Karpas-422 (cell line): Measurements from ENCODE around the gene ETV6. TPM values are rescaled to one million over a fixed set of nuclear protein-coding genes. Genes with fewer than 3 reads are reported as not detected.

Source experiments
- DNase-seq: peaks from one replicate; pipeline ENCODE4 v3.0.0-alpha.2; 2015
- H2AFZ ChIP-seq: fragments of 200-600 bp; sonication (generic); 2 replicates; pipeline ENCODE4 v1.6.1; 2014; ENCODE audit warnings: antibody characterized with exemption, low read length, mixed read lengths
- H3K27ac ChIP-seq: fragments of 200-600 bp; sonication (generic); 2 replicates; pipeline ENCODE4 v1.5.1; 2014; ENCODE audit warnings: mild to moderate bottlenecking, low read length, moderate library complexity
- H3K27me3 ChIP-seq: fragments of 200-600 bp; sonication (generic); 2 replicates; pipeline ENCODE4 v1.6.1; 2014; ENCODE audit warnings: low read length, mixed read lengths
- H3K36me3 ChIP-seq: fragments of 200-600 bp; sonication (generic); 2 replicates; pipeline ENCODE4 v1.6.1; 2014; ENCODE audit warnings: low read length, mixed read lengths; ENCODE audit not compliant: insufficient read depth
- H3K4me1 ChIP-seq: fragments of 200-600 bp; sonication (generic); 2 replicates; pipeline ENCODE4 v1.6.1; 2014; ENCODE audit warnings: mild to moderate bottlenecking, low read length, mixed read lengths
- H3K4me2 ChIP-seq: fragments of 200-600 bp; sonication (generic); 2 replicates; pipeline ENCODE4 v1.6.1; 2014; ENCODE audit warnings: low read length, low read depth, mild to moderate bottlenecking; ENCODE audit not compliant: poor library complexity, severe bottlenecking
- H3K4me3 ChIP-seq: fragments of 200-600 bp; sonication (generic); 2 replicates; pipeline ENCODE4 v1.5.1; 2014; ENCODE audit warnings: mild to moderate bottlenecking, antibody characterized with exemption, low read length, mixed read lengths
- H3K79me2 ChIP-seq: fragments of 200-600 bp; sonication (generic); 2 replicates; pipeline ENCODE4 v1.6.1; 2014; ENCODE audit warnings: mild to moderate bottlenecking, low read length, mixed read lengths
- H3K9ac ChIP-seq: fragments of 200-600 bp; sonication (generic); 2 replicates; pipeline ENCODE4 v1.6.0; 2014; ENCODE audit warnings: low read length
- H3K9me2 ChIP-seq: fragments of 200-600 bp; sonication (generic), shearing (Covaris generic); replicated peaks from 2 replicates; pipeline ENCODE4 v1.6.0; 2014; ENCODE audit warnings: mild to moderate bottlenecking, low read length, moderate library complexity; ENCODE audit not compliant: insufficient read depth
- H3K9me3 ChIP-seq: fragments of 300-700, 200-600 bp; sonication (generic); 2 replicates; pipeline ENCODE4 v1.6.1; 2014; ENCODE audit warnings: low read length, mixed read lengths
- H4K20me1 ChIP-seq: fragments of 200-600 bp; sonication (generic); 2 replicates; pipeline ENCODE4 v1.6.1; 2014; ENCODE audit warnings: mild to moderate bottlenecking, antibody characterized with exemption, low read length, low read depth; ENCODE audit not compliant: insufficient read depth
- total RNA-seq: library from RNA; depleted of rRNA; stranded (reverse); fragments of >200 nt; shearing (Covaris generic); gene quantifications from 2 replicates; pipeline ENCODE4 v1.2.3, GENCODE V29; 2014; ENCODE audit warnings: low replicate concordance

Gene ETV6
- total RNA-seq, 1 experiment from 2014 or later: 1.0 TPM

DNA sequence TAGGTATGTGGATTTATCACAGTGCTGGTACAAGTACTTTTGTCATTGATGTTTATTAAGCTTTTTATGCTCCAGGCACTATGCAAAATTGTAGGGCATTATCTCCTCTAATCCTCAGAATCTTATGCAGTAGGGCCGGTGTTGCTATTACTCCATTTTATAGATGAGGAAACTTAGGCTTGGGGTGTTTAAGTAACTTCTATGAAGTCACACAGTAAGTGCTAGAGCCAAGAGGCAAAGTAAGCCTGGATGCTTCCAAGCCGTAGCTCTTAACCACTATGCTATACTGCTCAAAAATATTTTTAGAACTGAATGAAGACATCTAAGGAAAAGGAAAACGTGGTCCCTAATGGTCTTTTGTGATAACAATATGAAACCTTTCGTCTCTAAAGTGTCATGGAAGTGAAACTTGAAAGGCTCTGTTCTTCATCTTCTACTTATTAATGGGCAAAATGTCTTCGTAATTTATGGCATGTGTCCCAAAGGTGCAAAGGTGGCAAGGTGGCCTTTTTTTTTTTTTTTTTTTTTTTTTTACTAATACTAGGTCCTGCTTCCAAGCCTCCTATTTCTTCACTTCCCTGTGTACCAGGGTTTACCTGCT lies 85.2 kb downstream of the ETV6 start:
- Histone ChIP-seq H3K27ac (no peak overlapping the region), H3K79me2 (no peaks in the 10 kb centered on the region), H3K4me1 (peaks cover 15% of the 10 kb centered on the region)

DNA sequence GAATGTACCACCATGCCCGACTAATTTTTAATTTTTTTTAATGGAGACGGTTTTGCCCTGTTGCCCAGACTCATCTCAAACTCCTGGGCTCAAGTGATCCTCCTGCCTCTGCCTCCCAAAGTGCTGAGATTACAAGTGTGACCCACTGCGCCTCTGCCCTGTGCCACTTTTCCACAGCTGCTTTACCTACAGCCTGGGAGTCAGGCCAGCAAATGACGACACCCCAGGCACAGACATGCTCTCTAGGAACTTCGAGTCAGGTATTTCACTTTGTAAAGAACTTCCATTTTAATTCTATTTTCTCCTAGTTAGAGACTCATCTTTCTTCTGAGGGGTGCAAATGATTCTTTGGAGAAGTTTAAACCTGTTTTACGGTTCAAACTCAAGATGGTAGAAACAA lies 89.0 kb downstream of the ETV6 start:
- H3K79me2 ChIP-seq: no peaks in the 10 kb centered on the region
- H3K9me3 ChIP-seq: no peaks in the 10 kb centered on the region
- no peaks in the 10 kb centered on the region for H3K4me1 ChIP-seq
- H4K20me1 ChIP-seq: no peaks in the 10 kb centered on the region
- H3K9ac ChIP-seq: no peak overlapping the region
- H2AFZ ChIP-seq: no peak overlapping the region
- DNase-seq: no peak
- no peak overlapping the region for H3K27ac ChIP-seq
- H3K27me3 ChIP-seq: no peaks in the 10 kb centered on the region
- no peaks in the 10 kb centered on the region for H3K36me3 ChIP-seq
- H3K4me2 ChIP-seq: no peak overlapping the region
- H3K4me3 ChIP-seq: no peak overlapping the region
- H3K9me2 ChIP-seq: no peaks in the 10 kb centered on the region

More for the DNA sequence above, 85.2 kb downstream of the ETV6 start:
- no peak for DNase-seq
- Histone ChIP-seq H3K4me3 (no peak overlapping the region), H4K20me1 (no peaks in the 10 kb centered on the region), H3K9ac (no peak overlapping the region), H3K9me3 (no peaks in the 10 kb centered on the region), H3K4me2 (no peak overlapping the region), H3K36me3 (no peaks in the 10 kb centered on the region), H3K27me3 (no peaks in the 10 kb centered on the region), H2AFZ (no peak overlapping the region), H3K9me2 (no peaks in the 10 kb centered on the region)

DNA sequence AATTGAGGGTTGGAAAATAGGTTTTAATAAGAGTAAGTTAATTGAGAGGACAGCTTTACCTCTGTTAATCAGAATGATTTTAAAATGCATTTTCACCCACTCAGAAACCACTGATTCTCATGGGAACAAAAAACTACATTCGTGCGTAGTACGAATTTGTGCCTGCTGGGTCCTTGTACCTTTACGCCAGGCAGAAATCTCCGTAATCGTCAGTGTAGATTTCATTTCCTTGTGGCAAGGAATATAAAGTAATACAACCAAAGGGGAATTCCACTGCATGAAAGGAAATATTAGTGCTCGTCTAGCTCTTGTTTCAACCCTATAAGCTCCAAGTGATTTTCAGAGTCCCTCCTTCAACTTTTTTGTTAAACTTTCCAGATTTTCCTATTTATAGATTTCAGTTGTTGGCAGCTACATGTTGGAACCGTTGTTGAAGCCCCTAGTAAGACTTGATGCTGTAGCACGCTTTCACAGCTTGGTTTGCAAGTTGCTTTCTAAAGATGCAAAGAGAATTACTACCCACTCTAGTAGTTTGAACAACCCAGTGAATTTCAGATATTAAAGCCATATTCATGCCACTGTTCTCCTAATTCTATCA lies 90.6 kb downstream of the ETV6 start:
- Histone ChIP-seq H3K36me3 (no peaks in the 10 kb centered on the region), H3K4me1 (no peaks in the 10 kb centered on the region), H4K20me1 (no peaks in the 10 kb centered on the region), H3K27ac (no peak overlapping the region), H3K79me2 (no peaks in the 10 kb centered on the region), H3K27me3 (no peaks in the 10 kb centered on the region), H3K9me3 (no peaks in the 10 kb centered on the region), H2AFZ (no peak overlapping the region), H3K4me2 (no peak overlapping the region), H3K9me2 (no peaks in the 10 kb centered on the region), H3K9ac (no peak overlapping the region), H3K4me3 (no peak overlapping the region)
- DNase-seq: no peak

DNA sequence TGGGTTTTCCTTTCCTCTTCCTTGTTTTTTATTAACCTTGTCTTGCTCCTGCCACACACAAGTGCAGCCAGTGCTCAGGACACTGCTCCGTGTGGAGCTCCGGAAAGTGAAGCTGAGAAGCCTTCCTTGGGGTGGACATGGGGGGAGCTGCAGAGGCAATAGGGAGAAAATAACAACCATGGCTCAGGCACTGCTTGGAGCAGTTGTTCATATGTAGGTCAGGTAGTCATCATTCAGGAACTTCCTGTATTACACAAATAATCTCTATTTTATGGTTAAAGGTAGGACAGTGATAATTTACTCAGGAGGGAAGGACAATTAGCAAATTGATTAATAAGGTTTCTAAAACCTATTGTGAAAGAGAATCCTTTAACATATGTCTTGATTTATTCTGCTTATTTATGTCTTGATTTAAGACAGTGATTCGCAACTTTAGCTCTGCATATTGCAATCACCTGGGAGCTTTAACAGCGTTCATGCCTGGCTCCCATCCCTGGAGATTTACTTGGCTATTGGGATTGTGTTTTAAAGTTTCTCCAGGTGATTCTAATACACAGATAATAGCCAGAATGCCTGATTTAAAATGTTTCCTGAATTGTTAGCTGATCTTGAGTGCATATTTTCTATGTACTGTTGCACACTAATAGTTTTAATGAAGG lies 92.1 kb downstream of the ETV6 start:
- Histone ChIP-seq H3K9ac (no peak overlapping the region), H4K20me1 (no peaks in the 10 kb centered on the region), H3K4me2 (no peak overlapping the region), H3K4me3 (no peak overlapping the region), H3K27ac (no peak overlapping the region), H3K9me2 (no peaks in the 10 kb centered on the region), H3K27me3 (no peaks in the 10 kb centered on the region), H3K4me1 (no peaks in the 10 kb centered on the region), H3K9me3 (no peaks in the 10 kb centered on the region), H3K36me3 (no peaks in the 10 kb centered on the region), H2AFZ (no peak overlapping the region), H3K79me2 (no peaks in the 10 kb centered on the region)
- DNase-seq: no peak

DNA sequence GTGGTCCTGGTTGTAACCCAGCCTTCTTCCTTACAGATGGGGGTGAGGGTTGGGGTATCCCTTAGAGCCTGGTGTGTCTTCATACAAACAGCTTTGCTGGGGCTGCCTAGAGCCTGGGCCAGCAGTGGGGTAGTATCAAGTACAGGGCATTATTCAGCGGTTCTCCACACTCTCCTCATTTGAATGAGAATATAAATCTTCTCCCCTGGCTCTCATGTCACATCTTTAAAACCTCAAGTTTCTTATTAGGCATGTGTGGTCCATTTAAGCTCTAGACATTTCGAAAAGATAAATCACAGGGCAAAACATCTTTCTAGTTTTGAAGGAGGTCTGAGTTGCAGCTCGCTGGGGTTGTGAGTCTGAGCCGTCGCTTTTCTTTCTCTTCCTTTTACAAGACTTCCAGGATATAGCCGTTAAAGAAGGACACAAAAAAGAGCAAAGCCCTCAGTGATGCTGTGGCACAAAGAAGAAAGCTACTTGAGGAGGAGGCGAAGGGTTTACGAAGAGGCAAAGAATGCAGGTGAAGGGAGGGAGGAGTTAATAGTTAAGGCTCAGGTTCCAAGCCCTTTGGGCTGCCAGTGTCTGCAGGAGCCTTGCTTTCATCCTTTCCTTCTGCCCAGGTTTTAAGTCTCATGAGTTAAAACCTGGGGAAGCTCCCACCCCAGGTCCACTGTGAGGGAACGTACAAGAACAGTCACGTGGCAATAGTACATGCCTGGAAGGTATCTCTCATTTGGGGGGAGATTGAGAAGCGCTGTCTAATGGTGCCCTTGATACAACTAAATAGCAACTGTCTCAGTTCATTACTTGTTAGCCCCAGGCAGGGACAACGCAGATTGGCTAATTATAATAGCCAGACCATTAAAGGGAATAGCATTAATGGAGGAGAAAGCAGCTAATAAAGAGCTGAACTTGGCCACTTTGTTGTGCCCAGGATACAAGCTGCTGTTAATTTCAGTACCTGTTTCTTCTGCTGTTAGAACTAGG lies 94.2 kb downstream of the ETV6 start:
- Histone ChIP-seq H3K4me3 (no peak overlapping the region), H2AFZ (no peak overlapping the region), H3K4me1 (no peaks in the 10 kb centered on the region), H3K9ac (no peak overlapping the region), H3K27ac (no peak overlapping the region), H3K79me2 (no peaks in the 10 kb centered on the region), H3K27me3 (no peaks in the 10 kb centered on the region), H3K4me2 (no peak overlapping the region), H4K20me1 (no peaks in the 10 kb centered on the region), H3K9me2 (no peaks in the 10 kb centered on the region), H3K9me3 (no peaks in the 10 kb centered on the region), H3K36me3 (no peaks in the 10 kb centered on the region)
- DNase-seq: no peak

DNA sequence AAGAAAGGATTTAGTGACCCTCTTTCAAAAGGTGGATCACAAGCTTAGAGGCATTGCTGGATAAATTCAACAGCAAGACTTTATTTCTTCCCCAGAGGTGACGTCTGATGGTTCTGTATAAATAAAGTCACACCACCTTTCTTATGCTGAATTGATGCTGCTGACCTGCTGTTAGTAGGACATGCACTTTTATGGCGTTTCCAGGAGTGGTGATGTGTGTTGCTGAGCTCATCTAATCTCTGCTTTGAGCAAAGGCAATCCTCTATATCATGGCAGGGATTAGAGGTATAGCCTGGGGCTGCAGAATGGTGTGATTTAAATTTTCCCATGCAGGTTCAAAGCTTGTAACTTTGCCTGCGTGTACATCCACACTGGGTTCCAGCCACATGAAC lies 94.9 kb downstream of the ETV6 start:
- Histone ChIP-seq H3K79me2 (no peaks in the 10 kb centered on the region), H3K9ac (no peak overlapping the region), H3K27ac (no peak overlapping the region), H3K4me1 (no peaks in the 10 kb centered on the region), H3K9me2 (no peaks in the 10 kb centered on the region), H3K27me3 (no peaks in the 10 kb centered on the region), H3K36me3 (no peaks in the 10 kb centered on the region), H3K4me3 (no peak overlapping the region), H3K4me2 (no peak overlapping the region), H4K20me1 (no peaks in the 10 kb centered on the region), H3K9me3 (no peaks in the 10 kb centered on the region), H2AFZ (no peak overlapping the region)
- DNase-seq: no peak

DNA sequence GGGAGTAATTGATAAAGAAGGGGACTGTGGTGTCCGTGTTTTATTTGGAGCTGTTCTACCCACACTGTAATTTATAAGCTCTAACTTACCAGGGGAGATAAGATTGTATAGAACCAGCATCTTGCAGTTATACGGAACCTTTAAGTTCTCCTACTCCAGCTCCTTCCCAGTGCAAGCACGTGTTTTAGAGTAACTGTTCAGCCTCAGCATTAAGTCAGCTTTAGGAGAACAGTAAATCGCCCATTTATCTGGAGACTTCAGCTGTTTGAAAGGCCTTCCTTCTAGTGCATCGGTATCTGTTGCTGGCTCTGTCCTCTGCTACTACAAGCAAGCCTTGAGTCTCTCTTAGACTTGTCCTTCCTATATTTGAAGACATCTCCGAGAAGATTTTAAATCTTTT lies 95.6 kb downstream of the ETV6 start:
- DNase-seq: no peak
- Histone ChIP-seq H3K27ac (no peak overlapping the region), H3K4me1 (0 out of 2 replicates have a peak, but pooled peaks cover under 1% of the 10 kb centered on the region), H3K4me3 (no peak overlapping the region), H3K27me3 (no peaks in the 10 kb centered on the region), H3K4me2 (no peak overlapping the region), H3K9ac (no peak overlapping the region), H3K9me2 (no peaks in the 10 kb centered on the region), H4K20me1 (no peaks in the 10 kb centered on the region), H3K9me3 (no peaks in the 10 kb centered on the region), H3K79me2 (no peaks in the 10 kb centered on the region), H3K36me3 (no peaks in the 10 kb centered on the region), H2AFZ (no peak overlapping the region)
